SK-N-SH treated with all-trans-retinoic acid at 6 μM for 48 hours (cell line): Measurements from ENCODE around the gene MSH5.

Experiments used
- ATAC-seq: fragments of 200-7000 bp; cut with Tn5 transposase; 3 replicates; pipeline ENCODE4 v1.9.1; 2020; ENCODE audit warnings: mild to moderate bottlenecking, moderate library complexity
- ARNTL ChIP-seq: fragments of 450-650 bp; formaldehyde crosslinking; IDR thresholded peaks from 2 replicates; pipeline ENCODE4 v1.5.0; 2020; ENCODE audit warnings: low read depth, mild to moderate bottlenecking, moderate library complexity, borderline replicate concordance
- BACH2 ChIP-seq: fragments of 250-450 bp; sonication (Bioruptor Pico); IDR thresholded peaks from 2 replicates; pipeline ENCODE4 v1.9.0; 2021; ENCODE audit warnings: mild to moderate bottlenecking, borderline replicate concordance
- CSDC2 ChIP-seq: fragments of 250-450 bp; sonication (Bioruptor Pico); IDR thresholded peaks from 2 replicates; pipeline ENCODE4 v1.5.0; 2020; ENCODE audit warnings: mild to moderate bottlenecking, moderate library complexity
- ESRRG ChIP-seq: fragments of 250-450 bp; sonication (Bioruptor Pico); IDR thresholded peaks from 2 replicates; pipeline ENCODE4 v1.6.1; 2021; ENCODE audit warnings: mild to moderate bottlenecking
- GLIS3 ChIP-seq: fragments of 250-450 bp; sonication (Bioruptor Pico); IDR thresholded peaks from 2 replicates; pipeline ENCODE4 v1.5.0; 2020; ENCODE audit warnings: mild to moderate bottlenecking, moderate library complexity
- ISL1 ChIP-seq: fragments of 250-450 bp; sonication (Bioruptor Pico); IDR thresholded peaks from 2 replicates; pipeline ENCODE4 v2.1.2; 2022; ENCODE audit warnings: mild to moderate bottlenecking, moderate library complexity
- OSR1 ChIP-seq: fragments of 250-450 bp; sonication (Bioruptor Pico); IDR thresholded peaks from 2 replicates; pipeline ENCODE4 v1.8.0; 2022; ENCODE audit warnings: moderate library complexity, mild to moderate bottlenecking, inconsistent platforms
- PPARA ChIP-seq: fragments of 250-450 bp; sonication (Bioruptor Pico); IDR thresholded peaks from 2 replicates; pipeline ENCODE4 v1.5.0; 2020; ENCODE audit warnings: mild to moderate bottlenecking, borderline replicate concordance
- RARB ChIP-seq: fragments of 250-450 bp; sonication (Bioruptor Pico); IDR thresholded peaks from 2 replicates; pipeline ENCODE4 v1.8.0; 2021; ENCODE audit warnings: mild to moderate bottlenecking, moderate library complexity
- SNAI2 ChIP-seq: fragments of 250-450 bp; sonication (Bioruptor Pico); IDR thresholded peaks from 2 replicates; pipeline ENCODE4 v1.5.0; 2020; ENCODE audit warnings: mild to moderate bottlenecking, moderate library complexity
- TCF4 ChIP-seq: fragments of 250-450 bp; sonication (Bioruptor Pico); IDR thresholded peaks from 2 replicates; pipeline ENCODE4 v1.8.0; 2021; ENCODE audit warnings: mild to moderate bottlenecking, moderate library complexity, borderline replicate concordance
- TOX ChIP-seq: fragments of 250-450 bp; sonication (Bioruptor Pico); IDR thresholded peaks from 2 replicates; pipeline ENCODE4 v1.8.0; 2021; ENCODE audit warnings: mild to moderate bottlenecking, moderate library complexity, borderline replicate concordance
- ZC3H10 ChIP-seq: fragments of 250-450 bp; sonication (Bioruptor Pico); IDR thresholded peaks from 2 replicates; pipeline ENCODE4 v1.5.1; 2021; ENCODE audit warnings: mild to moderate bottlenecking, moderate library complexity
- ZFP3 ChIP-seq: fragments of 250-450 bp; sonication (Bioruptor Pico); IDR thresholded peaks from 2 replicates; pipeline ENCODE4 v1.5.0; 2020; ENCODE audit warnings: mild to moderate bottlenecking, moderate library complexity
- ZFP30 ChIP-seq: fragments of 450-650 bp; formaldehyde crosslinking; IDR thresholded peaks from 2 replicates; pipeline ENCODE4 v1.5.0; 2022; ENCODE audit warnings: mild to moderate bottlenecking, moderate library complexity
- ZNF565 ChIP-seq: fragments of 450-650 bp; formaldehyde crosslinking; conservative IDR thresholded peaks from 2 replicates; pipeline ENCODE4 v1.5.0; 2020; ENCODE audit warnings: low read depth, mild to moderate bottlenecking, moderate library complexity
- ZNF70 ChIP-seq: fragments of 450-650 bp; formaldehyde crosslinking; IDR thresholded peaks from 2 replicates; pipeline ENCODE4 v1.5.0; 2020; ENCODE audit warnings: mild to moderate bottlenecking, moderate library complexity
- ZNF8 ChIP-seq: fragments of 450-650 bp; formaldehyde crosslinking; IDR thresholded peaks from 2 replicates; pipeline ENCODE4 v1.5.0; 2020; ENCODE audit warnings: mild to moderate bottlenecking, moderate library complexity
- TF ChIP-seq, protein P1 (sequence below): fragments of 250-450 bp; sonication (Bioruptor Pico); IDR thresholded peaks from 2 replicates; pipeline ENCODE4 v1.5.1; 2020; ENCODE audit warnings: low read depth, mild to moderate bottlenecking, moderate library complexity
- TF ChIP-seq, protein P2 (sequence below): fragments of 250-450 bp; sonication (Bioruptor Pico); IDR thresholded peaks from 2 replicates; pipeline ENCODE4 v1.5.0; 2020; ENCODE audit warnings: mild to moderate bottlenecking, moderate library complexity
- TF ChIP-seq, protein P3 (sequence below): fragments of 250-450 bp; sonication (Bioruptor Pico); IDR thresholded peaks from 2 replicates; pipeline ENCODE4 v1.8.0; 2020; ENCODE audit warnings: mild to moderate bottlenecking, moderate library complexity, borderline replicate concordance
- TF ChIP-seq, protein P4 (sequence below): fragments of 250-450 bp; sonication (Bioruptor Pico); IDR thresholded peaks from 2 replicates; pipeline ENCODE4 v1.5.1; 2021; ENCODE audit warnings: mild to moderate bottlenecking, moderate library complexity

MSH5 gene

DNA sequence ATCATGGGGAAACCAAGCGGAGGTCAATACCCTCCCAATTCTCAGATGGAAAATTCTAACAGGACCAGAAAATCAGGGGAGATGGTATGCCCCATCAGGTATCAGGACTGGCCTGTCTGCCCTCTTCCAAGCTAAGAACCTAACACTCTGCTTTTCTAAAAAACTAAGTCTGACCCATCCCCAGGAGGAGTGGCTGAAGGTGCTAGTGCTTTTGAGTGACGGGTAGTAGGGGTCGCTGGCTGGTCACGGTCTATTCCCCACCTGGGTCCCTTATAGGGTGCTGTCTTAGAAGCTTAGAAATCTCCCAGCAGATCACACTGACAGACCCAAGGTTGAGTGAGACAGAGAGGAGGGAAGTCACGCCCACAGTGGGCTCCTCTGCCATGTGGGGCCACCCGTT, 46.3 kb upstream of the MSH5 start (continued):
- TF ChIP-seq ZNF8 (no peak), ESRRG (CRISPR knock-in tag) (no peak)
- TF ChIP-seq, all 23 proteins: peak for 0

DNA sequence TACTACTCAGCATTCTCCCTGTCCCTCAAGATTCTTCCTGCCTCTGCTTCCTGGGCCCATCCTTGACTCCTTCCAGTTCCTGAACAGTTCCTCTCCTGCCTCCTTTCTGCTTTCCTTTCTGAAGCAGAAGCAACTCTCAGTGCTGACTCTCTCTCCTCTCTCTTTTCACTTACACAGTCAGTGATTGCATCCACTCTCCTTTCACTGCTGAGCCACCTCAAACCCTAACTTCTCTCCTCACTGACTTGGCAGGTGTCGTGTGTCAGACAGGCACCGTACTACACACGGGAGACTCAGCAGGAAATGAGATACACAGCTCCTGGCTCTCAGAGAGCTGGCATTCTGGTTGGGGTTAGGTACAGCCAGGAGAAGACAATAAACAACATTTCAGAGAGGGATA, 42.2 kb upstream of the MSH5 start:
- TF ChIP-seq ESRRG (CRISPR knock-in tag), result no peak
- no peak for TF ChIP-seq TOX (CRISPR knock-in tag)
- TF ChIP-seq, protein P1, sequence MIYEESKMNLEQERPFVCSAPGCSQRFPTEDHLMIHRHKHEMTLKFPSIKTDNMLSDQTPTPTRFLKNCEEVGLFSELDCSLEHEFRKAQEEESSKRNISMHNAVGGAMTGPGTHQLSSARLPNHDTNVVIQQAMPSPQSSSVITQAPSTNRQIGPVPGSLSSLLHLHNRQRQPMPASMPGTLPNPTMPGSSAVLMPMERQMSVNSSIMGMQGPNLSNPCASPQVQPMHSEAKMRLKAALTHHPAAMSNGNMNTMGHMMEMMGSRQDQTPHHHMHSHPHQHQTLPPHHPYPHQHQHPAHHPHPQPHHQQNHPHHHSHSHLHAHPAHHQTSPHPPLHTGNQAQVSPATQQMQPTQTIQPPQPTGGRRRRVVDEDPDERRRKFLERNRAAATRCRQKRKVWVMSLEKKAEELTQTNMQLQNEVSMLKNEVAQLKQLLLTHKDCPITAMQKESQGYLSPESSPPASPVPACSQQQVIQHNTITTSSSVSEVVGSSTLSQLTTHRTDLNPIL (CRISPR knock-in tag), result no peak
- TF ChIP-seq, protein P2, sequence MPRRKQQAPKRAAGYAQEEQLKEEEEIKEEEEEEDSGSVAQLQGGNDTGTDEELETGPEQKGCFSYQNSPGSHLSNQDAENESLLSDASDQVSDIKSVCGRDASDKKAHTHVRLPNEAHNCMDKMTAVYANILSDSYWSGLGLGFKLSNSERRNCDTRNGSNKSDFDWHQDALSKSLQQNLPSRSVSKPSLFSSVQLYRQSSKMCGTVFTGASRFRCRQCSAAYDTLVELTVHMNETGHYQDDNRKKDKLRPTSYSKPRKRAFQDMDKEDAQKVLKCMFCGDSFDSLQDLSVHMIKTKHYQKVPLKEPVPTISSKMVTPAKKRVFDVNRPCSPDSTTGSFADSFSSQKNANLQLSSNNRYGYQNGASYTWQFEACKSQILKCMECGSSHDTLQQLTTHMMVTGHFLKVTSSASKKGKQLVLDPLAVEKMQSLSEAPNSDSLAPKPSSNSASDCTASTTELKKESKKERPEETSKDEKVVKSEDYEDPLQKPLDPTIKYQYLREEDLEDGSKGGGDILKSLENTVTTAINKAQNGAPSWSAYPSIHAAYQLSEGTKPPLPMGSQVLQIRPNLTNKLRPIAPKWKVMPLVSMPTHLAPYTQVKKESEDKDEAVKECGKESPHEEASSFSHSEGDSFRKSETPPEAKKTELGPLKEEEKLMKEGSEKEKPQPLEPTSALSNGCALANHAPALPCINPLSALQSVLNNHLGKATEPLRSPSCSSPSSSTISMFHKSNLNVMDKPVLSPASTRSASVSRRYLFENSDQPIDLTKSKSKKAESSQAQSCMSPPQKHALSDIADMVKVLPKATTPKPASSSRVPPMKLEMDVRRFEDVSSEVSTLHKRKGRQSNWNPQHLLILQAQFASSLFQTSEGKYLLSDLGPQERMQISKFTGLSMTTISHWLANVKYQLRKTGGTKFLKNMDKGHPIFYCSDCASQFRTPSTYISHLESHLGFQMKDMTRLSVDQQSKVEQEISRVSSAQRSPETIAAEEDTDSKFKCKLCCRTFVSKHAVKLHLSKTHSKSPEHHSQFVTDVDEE (CRISPR knock-in tag), result no peak
- TF ChIP-seq ZFP3 (CRISPR knock-in tag), result no peak
- no peak for TF ChIP-seq BACH2 (CRISPR knock-in tag)
- TF ChIP-seq ZC3H10 (CRISPR knock-in tag), result no peak
- no peak for TF ChIP-seq ARNTL (CRISPR knock-in tag)
- TF ChIP-seq CSDC2 (CRISPR knock-in tag), result no peak
- no peak for TF ChIP-seq GLIS3 (CRISPR knock-in tag)
- TF ChIP-seq SNAI2 (CRISPR knock-in tag), result no peak
- no peak for TF ChIP-seq RARB (CRISPR knock-in tag)
- no peak for TF ChIP-seq ISL1 (CRISPR knock-in tag)
- TF ChIP-seq ZNF8, result no peak
- TF ChIP-seq TCF4 (CRISPR knock-in tag), result no peak
- TF ChIP-seq ZNF565 (CRISPR knock-in tag), result no peak
- TF ChIP-seq, protein P3, sequence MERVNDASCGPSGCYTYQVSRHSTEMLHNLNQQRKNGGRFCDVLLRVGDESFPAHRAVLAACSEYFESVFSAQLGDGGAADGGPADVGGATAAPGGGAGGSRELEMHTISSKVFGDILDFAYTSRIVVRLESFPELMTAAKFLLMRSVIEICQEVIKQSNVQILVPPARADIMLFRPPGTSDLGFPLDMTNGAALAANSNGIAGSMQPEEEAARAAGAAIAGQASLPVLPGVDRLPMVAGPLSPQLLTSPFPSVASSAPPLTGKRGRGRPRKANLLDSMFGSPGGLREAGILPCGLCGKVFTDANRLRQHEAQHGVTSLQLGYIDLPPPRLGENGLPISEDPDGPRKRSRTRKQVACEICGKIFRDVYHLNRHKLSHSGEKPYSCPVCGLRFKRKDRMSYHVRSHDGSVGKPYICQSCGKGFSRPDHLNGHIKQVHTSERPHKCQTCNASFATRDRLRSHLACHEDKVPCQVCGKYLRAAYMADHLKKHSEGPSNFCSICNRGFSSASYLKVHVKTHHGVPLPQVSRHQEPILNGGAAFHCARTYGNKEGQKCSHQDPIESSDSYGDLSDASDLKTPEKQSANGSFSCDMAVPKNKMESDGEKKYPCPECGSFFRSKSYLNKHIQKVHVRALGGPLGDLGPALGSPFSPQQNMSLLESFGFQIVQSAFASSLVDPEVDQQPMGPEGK (CRISPR knock-in tag), result no peak
- no peak for TF ChIP-seq OSR1 (CRISPR knock-in tag)
- no peak for TF ChIP-seq ZFP30
- no peak for ATAC-seq

DNA sequence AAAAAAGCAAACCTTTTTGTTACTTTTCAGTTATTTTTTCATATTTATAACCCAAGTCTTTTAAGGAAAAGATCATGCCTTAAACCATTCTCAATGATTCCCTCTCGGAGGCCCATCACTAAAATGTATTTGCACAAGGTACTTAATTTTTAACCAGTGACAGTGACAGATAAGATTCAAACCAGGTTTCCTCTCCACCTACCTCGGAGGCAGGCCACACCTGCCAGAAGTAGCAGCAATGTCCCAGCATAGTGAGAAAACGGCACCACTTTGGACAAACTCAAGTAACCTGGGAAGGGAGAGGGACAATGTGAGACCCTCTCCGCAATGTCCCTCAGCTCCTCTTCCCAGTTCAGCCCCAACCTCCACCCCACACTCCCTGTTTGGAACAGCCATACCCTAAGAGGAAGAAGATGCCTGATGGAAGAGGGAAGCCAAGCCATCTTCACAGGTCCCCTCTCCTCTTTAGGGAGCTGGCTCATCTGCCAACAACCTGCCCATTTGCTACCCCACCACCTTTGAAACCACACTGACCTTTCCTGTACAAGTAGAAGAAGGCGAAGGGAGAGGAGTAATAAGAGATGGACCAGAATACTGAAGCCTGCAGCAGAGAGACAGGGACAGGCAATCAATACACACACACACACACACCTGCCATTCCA, 38.9 kb upstream of the MSH5 start:
- no peak for ATAC-seq
- TF ChIP-seq ESRRG (CRISPR knock-in tag) (no peak), BACH2 (CRISPR knock-in tag) (no peak), ZFP30 (no peak), RARB (CRISPR knock-in tag) (no peak), CSDC2 (CRISPR knock-in tag) (no peak), ARNTL (CRISPR knock-in tag) (no peak), ZNF70 (CRISPR knock-in tag) (no peak), ISL1 (CRISPR knock-in tag) (no peak), TCF4 (CRISPR knock-in tag) (no peak), ZNF565 (CRISPR knock-in tag) (no peak), PPARA (CRISPR knock-in tag) (no peak), ZFP3 (CRISPR knock-in tag) (no peak), ZC3H10 (CRISPR knock-in tag) (no peak)
- TF ChIP-seq, protein P2 (CRISPR knock-in tag), result no peak
- TF ChIP-seq, protein P3 (CRISPR knock-in tag), result no peak
- TF ChIP-seq, protein P4, sequence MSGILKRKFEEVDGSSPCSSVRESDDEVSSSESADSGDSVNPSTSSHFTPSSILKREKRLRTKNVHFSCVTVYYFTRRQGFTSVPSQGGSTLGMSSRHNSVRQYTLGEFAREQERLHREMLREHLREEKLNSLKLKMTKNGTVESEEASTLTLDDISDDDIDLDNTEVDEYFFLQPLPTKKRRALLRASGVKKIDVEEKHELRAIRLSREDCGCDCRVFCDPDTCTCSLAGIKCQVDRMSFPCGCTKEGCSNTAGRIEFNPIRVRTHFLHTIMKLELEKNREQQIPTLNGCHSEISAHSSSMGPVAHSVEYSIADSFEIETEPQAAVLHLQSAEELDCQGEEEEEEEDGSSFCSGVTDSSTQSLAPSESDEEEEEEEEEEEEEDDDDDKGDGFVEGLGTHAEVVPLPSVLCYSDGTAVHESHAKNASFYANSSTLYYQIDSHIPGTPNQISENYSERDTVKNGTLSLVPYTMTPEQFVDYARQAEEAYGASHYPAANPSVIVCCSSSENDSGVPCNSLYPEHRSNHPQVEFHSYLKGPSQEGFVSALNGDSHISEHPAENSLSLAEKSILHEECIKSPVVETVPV (CRISPR knock-in tag), result no peak
- TF ChIP-seq, protein P1 (CRISPR knock-in tag), result no peak
